ENCODE results near the gene ANTXR2.

The ANTXR2 gene

DNA sequence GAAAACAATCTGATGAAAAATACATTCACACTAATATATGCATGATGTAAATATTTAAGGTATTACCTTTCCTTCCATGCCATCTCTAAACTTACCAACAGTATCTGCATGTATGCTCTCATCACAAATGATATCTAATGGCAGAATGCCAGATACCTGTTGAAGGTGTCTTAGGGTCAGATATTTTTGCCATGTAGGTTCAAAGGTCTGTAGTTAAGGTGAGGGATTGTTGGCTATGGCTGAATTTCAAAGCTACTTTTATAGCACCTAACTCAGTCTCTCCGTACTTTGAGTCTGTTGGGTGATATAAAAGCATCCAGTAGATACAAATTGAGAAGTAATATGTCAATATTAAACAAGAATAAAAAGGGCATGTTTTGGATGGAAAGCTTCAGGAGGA lies 19.8 kb upstream of the ANTXR2 start:
- no peaks in the 10 kb centered on the region for H3K27me3 ChIP-seq (ENCODE audit: insufficient read depth, poor library complexity, severe bottlenecking)
- TF ChIP-seq, protein P1, sequence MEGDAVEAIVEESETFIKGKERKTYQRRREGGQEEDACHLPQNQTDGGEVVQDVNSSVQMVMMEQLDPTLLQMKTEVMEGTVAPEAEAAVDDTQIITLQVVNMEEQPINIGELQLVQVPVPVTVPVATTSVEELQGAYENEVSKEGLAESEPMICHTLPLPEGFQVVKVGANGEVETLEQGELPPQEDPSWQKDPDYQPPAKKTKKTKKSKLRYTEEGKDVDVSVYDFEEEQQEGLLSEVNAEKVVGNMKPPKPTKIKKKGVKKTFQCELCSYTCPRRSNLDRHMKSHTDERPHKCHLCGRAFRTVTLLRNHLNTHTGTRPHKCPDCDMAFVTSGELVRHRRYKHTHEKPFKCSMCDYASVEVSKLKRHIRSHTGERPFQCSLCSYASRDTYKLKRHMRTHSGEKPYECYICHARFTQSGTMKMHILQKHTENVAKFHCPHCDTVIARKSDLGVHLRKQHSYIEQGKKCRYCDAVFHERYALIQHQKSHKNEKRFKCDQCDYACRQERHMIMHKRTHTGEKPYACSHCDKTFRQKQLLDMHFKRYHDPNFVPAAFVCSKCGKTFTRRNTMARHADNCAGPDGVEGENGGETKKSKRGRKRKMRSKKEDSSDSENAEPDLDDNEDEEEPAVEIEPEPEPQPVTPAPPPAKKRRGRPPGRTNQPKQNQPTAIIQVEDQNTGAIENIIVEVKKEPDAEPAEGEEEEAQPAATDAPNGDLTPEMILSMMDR (IDR thresholded peaks at IDR 0.05; ENCODE audit: poor library complexity, severe bottlenecking) = no peak
- no peak for ATAC-seq (ENCODE audit: low read depth)
- H3K27ac ChIP-seq (ENCODE audit: poor library complexity, severe bottlenecking) = no peak overlapping the region
- H3K36me3 ChIP-seq (ENCODE audit: low read depth) = no peaks in the 10 kb centered on the region
- DNase-seq (ENCODE audit: low spot score) = no peak
- no peak overlapping the region for H3K4me3 ChIP-seq (ENCODE audit: severe bottlenecking)
- no peaks in the 10 kb centered on the region for H3K9me3 ChIP-seq (ENCODE audit: severe bottlenecking)
- peaks cover 5% of the 10 kb centered on the region for H3K4me1 ChIP-seq (ENCODE audit: insufficient read depth, poor library complexity, severe bottlenecking)

DNA sequence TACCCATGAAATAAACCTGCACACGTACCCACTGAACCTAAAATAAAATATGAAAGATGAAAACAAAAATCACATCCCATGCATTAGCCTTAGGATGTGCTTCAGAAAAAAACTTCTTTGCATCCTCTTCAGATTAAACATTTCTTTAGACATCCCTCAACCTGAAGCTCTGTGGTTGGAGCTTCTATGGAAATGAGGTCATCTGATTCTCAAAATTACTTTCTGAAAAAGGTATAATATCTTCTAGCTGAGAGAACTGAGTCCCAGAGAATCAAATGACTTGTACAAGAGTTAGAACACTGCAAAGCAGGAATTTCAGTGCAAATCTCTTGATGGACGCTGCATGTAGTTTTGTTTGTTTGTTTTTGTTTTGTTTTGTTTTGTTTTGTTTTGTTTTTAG lies 19.1 kb upstream of the ANTXR2 start:
- Histone ChIP-seq H3K27ac (ENCODE audit: poor library complexity, severe bottlenecking) (no peak overlapping the region), H3K4me3 (ENCODE audit: severe bottlenecking) (no peak overlapping the region), H3K4me1 (ENCODE audit: insufficient read depth, poor library complexity, severe bottlenecking) (no peaks in the 10 kb centered on the region), H3K9me3 (ENCODE audit: severe bottlenecking) (no peaks in the 10 kb centered on the region), H3K36me3 (ENCODE audit: low read depth) (no peaks in the 10 kb centered on the region), H3K27me3 (ENCODE audit: insufficient read depth, poor library complexity, severe bottlenecking) (no peaks in the 10 kb centered on the region)
- DNase-seq (ENCODE audit: low spot score) (no peak), ATAC-seq (ENCODE audit: low read depth) (no peak)
- TF ChIP-seq, protein P1 (IDR thresholded peaks at IDR 0.05; ENCODE audit: poor library complexity, severe bottlenecking) = no peak

DNA sequence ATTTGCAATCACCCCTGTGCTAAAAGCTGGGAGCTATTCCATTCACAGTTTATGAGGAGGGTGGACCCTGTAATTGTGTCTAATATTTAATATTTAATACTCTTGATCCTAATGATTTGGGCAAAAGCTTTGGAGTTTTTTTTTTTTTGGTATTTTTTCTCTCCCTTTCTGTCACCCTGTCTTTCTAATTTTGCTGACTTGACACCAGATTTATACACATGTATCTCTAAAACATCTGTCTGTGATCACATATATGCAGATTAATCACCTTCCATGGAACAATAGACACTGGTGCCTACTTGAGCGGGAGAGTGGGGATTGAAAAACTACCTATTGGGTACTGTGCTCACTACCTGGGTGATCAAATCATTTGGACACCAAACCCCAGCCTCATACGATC lies 18.7 kb upstream of the ANTXR2 start:
- Histone ChIP-seq H3K9me3 (ENCODE audit: severe bottlenecking) (no peaks in the 10 kb centered on the region), H3K4me3 (ENCODE audit: severe bottlenecking) (no peak overlapping the region), H3K36me3 (ENCODE audit: low read depth) (no peaks in the 10 kb centered on the region), H3K4me1 (ENCODE audit: insufficient read depth, poor library complexity, severe bottlenecking) (no peaks in the 10 kb centered on the region), H3K27me3 (ENCODE audit: insufficient read depth, poor library complexity, severe bottlenecking) (no peaks in the 10 kb centered on the region), H3K27ac (ENCODE audit: poor library complexity, severe bottlenecking) (no peak overlapping the region)
- ATAC-seq (ENCODE audit: low read depth) (no peak), DNase-seq (ENCODE audit: low spot score) (no peak)
- TF ChIP-seq, protein P1 (IDR thresholded peaks at IDR 0.05; ENCODE audit: poor library complexity, severe bottlenecking) = no peak

DNA sequence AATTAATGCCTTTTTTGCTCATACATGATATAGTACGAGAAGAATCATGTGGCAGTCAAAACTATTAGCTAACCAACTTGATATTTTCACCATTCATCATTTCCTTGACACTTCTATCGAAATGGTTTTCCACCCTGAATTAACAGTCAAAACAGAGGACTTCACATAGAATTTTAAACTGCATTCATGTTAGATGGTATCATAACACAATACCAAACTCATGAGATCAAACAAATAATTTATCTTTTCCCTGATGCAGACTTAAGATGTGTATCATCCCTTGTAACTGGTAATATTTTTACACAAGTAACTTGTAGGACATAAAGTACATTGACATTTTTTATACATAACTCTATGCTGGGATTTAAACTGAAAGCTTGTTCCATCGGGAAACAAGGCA lies 18.2 kb upstream of the ANTXR2 start:
- Histone ChIP-seq H3K9me3 (ENCODE audit: severe bottlenecking) (no peaks in the 10 kb centered on the region), H3K4me3 (ENCODE audit: severe bottlenecking) (no peak overlapping the region), H3K4me1 (ENCODE audit: insufficient read depth, poor library complexity, severe bottlenecking) (no peaks in the 10 kb centered on the region), H3K27ac (ENCODE audit: poor library complexity, severe bottlenecking) (no peak overlapping the region), H3K36me3 (ENCODE audit: low read depth) (no peaks in the 10 kb centered on the region), H3K27me3 (ENCODE audit: insufficient read depth, poor library complexity, severe bottlenecking) (no peaks in the 10 kb centered on the region)
- no peak for DNase-seq (ENCODE audit: low spot score)
- TF ChIP-seq, protein P1 (IDR thresholded peaks at IDR 0.05; ENCODE audit: poor library complexity, severe bottlenecking) = no peak
- no peak for ATAC-seq (ENCODE audit: low read depth)

DNA sequence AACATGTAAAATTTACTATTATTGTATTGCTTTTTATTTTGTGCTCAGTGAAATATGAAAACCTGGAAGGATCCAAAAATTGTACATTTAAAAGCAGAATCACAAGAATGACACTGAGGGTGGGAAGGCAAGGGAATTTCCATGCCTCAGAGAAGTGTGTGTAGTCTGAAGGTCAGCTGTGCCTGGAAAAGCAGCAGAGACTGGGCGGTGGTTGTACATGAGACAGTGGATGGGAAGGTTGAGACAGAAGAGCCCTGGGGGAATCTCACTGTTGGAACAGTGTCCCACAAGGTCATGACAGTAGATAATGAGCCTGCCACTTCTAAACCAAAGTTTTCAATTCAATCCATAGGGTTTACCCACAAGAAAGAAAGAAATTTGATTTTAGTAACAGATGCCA lies 17.1 kb upstream of the ANTXR2 start:
- ATAC-seq (ENCODE audit: low read depth) (no peak), DNase-seq (ENCODE audit: low spot score) (no peak)
- Histone ChIP-seq H3K36me3 (ENCODE audit: low read depth) (no peaks in the 10 kb centered on the region), H3K9me3 (ENCODE audit: severe bottlenecking) (no peaks in the 10 kb centered on the region), H3K27ac (ENCODE audit: poor library complexity, severe bottlenecking) (no peak overlapping the region), H3K27me3 (ENCODE audit: insufficient read depth, poor library complexity, severe bottlenecking) (no peaks in the 10 kb centered on the region), H3K4me3 (ENCODE audit: severe bottlenecking) (no peak overlapping the region), H3K4me1 (ENCODE audit: insufficient read depth, poor library complexity, severe bottlenecking) (no peaks in the 10 kb centered on the region)
- TF ChIP-seq, protein P1 (IDR thresholded peaks at IDR 0.05; ENCODE audit: poor library complexity, severe bottlenecking) = no peak
